ENCODE data around the gene CNTRL.

The CNTRL gene

GRCh38 chr9:121204611-121205010 is 129.9 kb downstream of the CNTRL start:
- no peak for DNase-seq

DNA sequence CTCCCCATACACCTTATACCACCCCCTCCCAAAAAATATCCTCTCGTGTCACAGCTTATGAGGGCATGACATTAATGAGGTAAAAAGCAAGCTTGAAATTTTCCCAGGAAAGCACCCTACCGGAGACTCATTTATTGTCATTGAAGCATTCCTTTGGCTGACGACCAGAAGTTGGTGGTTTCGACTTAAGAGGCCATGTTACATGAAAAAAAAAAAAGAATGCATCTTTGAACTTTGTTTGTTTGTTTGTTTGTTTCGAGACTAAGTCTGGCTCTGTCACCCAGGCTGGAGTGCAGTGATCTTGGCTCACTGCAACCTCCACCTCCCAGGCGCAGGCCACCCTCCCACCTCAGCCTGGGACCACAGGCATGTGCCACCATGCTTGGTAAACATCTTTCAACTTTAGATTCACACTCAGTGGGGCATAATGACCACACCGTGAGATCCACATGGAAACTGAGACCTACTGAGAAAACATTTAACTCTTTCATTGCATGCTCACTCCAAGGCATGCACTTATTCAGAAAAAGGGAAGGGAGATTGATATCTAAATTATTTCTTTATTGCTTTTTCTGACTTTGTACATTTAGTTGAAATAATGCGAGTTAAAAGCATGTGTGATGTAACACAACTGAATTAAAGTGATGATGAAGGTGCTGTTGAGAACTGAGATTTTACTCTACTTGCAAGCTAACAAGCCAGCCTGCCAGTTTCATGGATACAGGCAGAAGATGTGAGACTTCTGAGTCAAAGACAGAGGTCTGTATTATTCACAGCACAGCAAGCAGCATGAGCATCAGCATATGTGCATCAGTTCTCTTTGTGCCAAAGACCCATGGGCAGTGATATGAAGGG is 132.0 kb downstream of the CNTRL start:
- no peak for DNase-seq

- no peak for DNase-seq
These were observed 132.7 kb downstream of the CNTRL start for GRCh38 chr9:121207371-121207940.

- no peak for DNase-seq
These were observed 135.8 kb downstream of the CNTRL start for GRCh38 chr9:121210536-121210935.

DNA sequence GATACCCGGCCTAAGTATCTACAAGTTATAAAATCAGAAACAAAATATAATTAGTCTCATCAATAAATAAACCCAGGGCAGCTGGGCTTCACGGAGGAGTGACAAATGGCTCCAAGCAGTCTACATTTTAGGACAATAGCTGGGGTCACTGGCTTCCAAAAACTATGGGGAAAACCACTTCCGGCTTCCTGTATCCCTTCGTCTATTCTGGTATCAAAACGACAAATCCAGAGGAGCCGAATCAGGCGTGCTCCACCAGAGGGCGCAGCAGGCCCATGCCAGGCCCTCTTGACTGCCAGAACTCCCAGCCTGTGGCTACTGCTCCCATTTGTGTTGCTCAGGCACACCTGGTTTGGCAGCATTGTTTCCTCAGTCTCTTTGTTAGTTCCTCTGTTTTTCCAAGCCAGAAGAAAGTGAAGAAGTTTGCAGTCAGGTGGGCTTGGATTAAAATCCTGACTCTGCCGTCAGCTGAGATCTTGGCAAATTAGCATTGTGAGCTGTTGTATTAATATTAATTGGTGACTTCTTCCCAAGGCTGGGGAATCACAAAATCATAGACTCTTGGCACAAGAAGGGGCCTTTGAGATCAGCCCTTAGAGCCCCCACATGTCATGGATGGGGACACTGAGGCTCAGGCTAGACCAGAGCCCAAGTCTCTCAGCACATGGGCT is 138.5 kb downstream of the CNTRL start:
- DNase-seq, result peak; percentile 72 to 73

GRCh38 chr9:121214005-121214404 is 139.2 kb downstream of the CNTRL start:
- DNase-seq, result no peak

- no peak for DNase-seq
These were observed 141.6 kb downstream of the CNTRL start for GRCh38 chr9:121216271-121216805.

DNA sequence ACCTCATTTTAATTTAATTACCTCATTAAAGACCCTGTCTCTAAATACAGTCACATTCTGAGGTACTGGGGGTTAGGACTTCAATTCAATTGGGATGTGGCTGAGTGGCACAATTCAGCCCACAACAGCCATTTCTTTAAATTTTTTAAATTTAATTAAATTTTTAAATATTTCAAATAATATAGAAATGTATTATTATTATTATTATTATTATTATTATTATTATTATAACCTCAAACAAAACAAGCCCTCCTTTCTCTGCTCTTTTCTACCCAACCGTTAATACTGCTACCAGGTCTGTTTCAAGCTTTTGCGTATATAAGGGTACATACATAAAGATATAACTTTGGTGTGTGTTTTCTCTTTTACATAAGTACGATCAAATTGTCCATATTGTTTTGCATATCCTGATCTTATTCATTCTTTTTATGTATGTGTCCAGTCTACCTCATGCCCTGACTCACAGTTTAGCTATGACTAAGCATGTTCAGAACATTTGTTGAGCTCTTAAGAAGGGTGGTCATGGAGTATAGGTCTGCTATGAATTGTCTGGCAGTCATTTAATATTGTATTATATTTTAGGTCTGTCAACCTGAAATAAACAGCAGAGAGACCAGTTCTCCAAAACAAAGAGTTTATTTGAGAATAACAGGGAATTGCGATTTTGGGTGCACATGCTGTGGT is 143.0 kb downstream of the CNTRL start:
- DNase-seq, result no peak

DNA sequence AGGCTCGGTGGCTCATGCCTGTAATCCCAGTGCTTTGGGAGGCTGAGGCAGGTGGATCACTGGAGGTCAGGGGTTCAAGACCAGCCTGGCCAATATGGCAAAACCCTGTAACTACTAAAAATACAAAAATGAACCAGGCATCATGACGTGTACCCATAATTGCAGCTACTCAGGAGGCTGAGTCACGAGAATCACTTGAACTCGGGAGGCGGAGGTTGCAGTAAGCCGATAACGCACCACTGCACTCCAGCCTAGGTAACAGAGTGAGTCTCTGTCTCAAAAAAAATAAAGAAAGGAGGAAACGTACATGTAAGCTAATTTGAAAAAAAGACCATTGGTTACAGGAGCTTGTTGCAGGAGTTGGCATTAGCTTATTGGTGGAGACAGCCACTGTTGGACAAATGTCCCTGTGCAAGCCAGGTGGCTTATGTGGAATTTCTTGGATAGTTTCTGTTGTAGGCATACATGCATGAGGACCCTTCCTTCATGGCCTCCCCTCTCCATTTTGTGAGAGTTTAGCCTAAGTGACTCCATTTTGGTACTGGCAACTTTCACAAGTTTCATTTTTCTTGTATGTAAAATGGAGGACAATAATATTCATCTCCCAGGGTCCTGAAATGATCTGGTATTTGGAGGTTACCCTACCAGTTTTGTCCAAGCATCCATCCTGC is 143.7 kb downstream of the CNTRL start:
- no peak for DNase-seq

- DNase-seq, result no peak
These were observed 144.8 kb downstream of the CNTRL start for GRCh38 chr9:121219530-121219929.

GRCh38 chr9:121220996-121221663 is 146.4 kb downstream of the CNTRL start:
- no peak for DNase-seq

DNA sequence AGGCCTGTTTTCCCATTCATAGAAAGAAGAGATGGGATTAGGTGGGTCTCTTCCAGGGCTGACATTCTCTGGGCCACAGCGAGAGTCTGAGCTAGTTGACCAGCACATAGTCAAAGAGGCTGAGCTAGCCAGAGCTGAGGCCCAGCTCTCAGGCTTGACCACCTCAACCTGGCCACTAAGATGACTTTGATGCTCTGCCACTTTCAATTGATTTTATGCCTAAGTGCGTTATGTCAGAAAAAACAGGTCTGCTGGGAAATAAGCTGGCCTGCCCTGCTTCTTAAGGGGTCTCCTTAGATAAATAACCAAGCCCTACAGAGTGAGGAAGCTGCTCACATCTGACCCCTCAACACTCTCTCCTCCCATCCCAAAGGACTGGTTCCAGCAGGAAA is 146.9 kb downstream of the CNTRL start:
- no peak for DNase-seq

DNA sequence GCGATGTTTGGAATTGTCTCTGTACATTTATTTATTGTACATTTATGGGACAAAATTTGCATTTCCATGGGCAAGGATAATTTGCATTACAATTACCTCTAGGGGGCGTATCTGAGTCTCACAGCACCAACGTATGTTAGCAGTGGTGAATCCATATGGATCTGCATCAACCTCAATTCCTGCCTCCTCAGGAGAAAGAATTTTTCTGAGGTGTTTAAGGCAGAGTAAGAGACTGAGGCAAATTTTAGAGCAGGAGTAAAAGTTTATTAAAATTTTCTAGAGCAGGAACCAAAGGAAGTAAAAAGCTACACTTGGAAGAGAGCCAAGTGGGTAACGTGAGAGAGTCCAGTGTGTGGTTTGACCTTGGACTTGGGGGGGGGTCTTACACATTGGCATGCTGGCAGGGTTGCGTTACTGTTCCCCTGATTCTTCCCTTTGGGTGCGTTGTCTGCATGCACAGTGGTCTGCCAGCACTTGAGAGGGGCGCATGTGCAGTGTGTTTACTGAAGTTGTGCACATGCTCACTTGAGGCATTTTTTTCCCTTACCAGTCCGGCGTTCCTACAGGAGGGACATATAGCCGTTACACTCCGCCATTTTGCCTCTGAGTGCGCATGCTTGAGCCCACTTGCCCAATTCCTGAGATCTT is 147.9 kb downstream of the CNTRL start:
- DNase-seq, result no peak

DNA sequence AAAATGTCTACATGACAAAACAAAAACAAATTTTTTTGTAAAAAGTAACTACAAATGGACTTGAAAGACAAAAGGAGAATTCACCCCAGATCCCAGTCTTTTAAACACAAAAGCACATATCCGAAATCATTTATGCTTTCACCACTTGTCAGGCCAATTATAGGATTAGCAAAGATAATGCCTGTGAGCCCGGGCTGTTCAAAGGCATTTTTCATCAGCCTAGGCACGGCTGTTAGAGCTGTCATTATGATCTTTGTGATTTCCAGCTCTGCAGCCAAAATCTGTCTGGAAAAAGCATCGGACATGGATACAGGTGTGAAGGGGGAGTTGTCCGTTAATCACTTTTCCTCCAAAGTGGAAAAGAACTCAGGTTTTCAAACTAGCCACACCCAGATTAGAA is 150.5 kb downstream of the CNTRL start:
- DNase-seq, result no peak

- no peak for DNase-seq
These were observed 151.4 kb downstream of the CNTRL start for GRCh38 chr9:121226175-121226574.
